Measurements from ENCODE around the gene C11orf52. TPM values are rescaled to one million over a fixed set of nuclear protein-coding genes. Genes with fewer than 3 reads are reported as not detected.

The C11orf52 gene
- total and polyA plus RNA-seq, 2 of the 13 experiments (the other 11 are each of a cell fraction or from before 2014, with no cell fraction given), result 7.4 to 11.0 TPM

DNA sequence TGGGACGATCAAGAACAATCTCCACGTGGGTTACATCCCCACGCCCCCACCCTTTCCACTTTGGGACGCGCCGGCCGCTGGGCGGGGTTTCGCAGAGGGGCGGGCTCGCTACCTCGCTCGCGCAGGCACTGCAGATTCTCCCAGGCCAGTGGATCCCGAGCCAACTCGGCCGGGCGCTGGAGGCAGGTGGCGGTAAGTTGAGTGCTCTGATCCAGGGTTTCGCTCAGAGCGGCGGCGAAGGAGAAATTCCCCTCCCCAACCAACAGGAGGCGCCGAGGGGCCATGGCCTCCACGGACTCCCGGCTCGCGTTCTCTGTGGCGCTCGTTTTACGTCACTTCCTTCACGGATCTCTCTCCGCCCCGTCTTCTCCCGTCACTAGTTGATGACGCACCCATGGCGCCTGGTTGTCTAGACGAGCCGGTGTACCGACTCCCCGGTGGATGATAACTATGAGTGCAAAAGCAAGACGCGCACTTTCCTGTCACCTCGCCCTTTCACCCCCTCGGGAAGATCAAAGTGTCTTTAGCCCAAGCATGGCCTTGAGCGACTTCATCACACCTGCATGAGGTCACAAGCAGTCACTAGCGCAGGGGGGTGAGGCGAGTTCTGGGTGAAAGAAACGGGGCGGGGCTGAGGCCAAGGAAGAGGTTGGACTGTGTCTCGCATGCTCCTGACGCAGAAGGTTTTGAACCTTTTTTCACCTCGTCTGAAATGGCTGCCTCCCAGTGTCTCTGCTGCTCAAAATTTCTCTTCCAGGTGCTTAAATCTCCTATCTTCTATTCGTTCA lies 39.7 kb upstream of the C11orf52 start, which contains the start of the genes CFAP68 and FDXACB1:
CFAP68 (plus strand) TSS at position 693 of the 788 bp plus-strand sequence; CDS start at position 713, 20 bp downstream.
FDXACB1 (minus strand) TSS at position 317 of the 788 bp plus-strand sequence; CDS start at position 284, 33 bp downstream.
- ATAC-seq, result peak; percentile 96
- 2% methylated on average over 28 of the region's 55 CpGs for WGBS (ENCODE audit: low lambda C conversion rate)
- H3K4me2 ChIP-seq (ENCODE audit: low read depth, low read length), result peak within 1 kb of the TSS; percentile 94
- peak within 1 kb of the TSS; percentile 78 to 83 (median 81) for H3K4me3 ChIP-seq (replicated peaks in 1 of 3; ENCODE audit: insufficient read depth in 1 of 3, low read depth in 2 of 3, low read length in 3 of 3)
- peak within 1 kb of the TSS; percentile 95 for H3K27ac ChIP-seq (ENCODE audit: extremely low read length, insufficient read depth, low read length)
- intact Hi-C loops (cut with micrococcal nuclease; ENCODE audit: unreplicated experiment) (loop anchor here (1.0 to 2.0 kb wide), 5 partner anchors 32 to 195 kb away; partner anchors contain the start of genes C11orf52, CRYAB, NKAPD1 and PIH1D2), in situ Hi-C loops (cut with HindIII; ENCODE audit: extremely low pct_ligation_motif_present, low pct_unique_long_range_greater_than_20kb) (loop anchor here (5.0 kb wide), 2 partner anchors 48 to 108 kb away; no protein-coding TSS in a partner anchor)
- H3K9me3 ChIP-seq (ENCODE audit: low read length), result no peaks in the 10 kb centered on the region
- H2AFZ ChIP-seq (ENCODE audit: low read length), result peak within 1 kb of the TSS; percentile 93
- no peaks in the 10 kb centered on the region for H4K20me1 ChIP-seq (ENCODE audit: insufficient read depth, low read length)
- DNase-seq (ENCODE audit: low spot score), result peak; percentile 97
- no TSS peak for BruUV-seq (replicated peaks)
- peaks cover 11% of the 10 kb centered on the region for H3K4me1 ChIP-seq (ENCODE audit: insufficient read depth, low read length)
- no peaks in the 10 kb centered on the region; a peak in 1 of 5 replicates for H3K27me3 ChIP-seq (ENCODE audit: control insufficient read depth in 1 of 2, insufficient read depth in 2 of 2, low read length in 2 of 2)
- ChIA-PET CTCF (ENCODE audit: low intra/inter-chr PET ratio, low total read pairs) (interaction anchor here (1.3 kb wide), 1 partner anchor 103 kb away, joined by 7 read pairs; no protein-coding TSS in a partner anchor), POLR2A (interaction anchor here (1.2 to 1.8 kb wide), 4 partner anchors 8 to 104 kb away, joined by 3 to 12 read pairs (median 4); partner anchors contain the start of gene ALG9)
- peak within 1 kb of the TSS; percentile 84 for H3K9ac ChIP-seq (ENCODE audit: insufficient read depth, low read depth, low read length)
- H3K36me3 ChIP-seq (replicated peaks in 1 of 2; ENCODE audit: control insufficient read depth in 1 of 2, insufficient read depth in 2 of 2, low read length in 2 of 2), result peaks cover 2 to 4% of the 10 kb centered on the region in 2 experiments; a peak in 2 of 5 replicates
- H3K79me2 ChIP-seq (ENCODE audit: insufficient read depth, low read length), result no peaks in the 10 kb centered on the region
- FAIRE-seq, result peak; percentile 96
- no peak for TF ChIP-seq LCORL (IDR thresholded peaks at IDR 0.05)
- peak; percentile 67; the same call in 1 of the 2 replicates for TF ChIP-seq LCORL (CRISPR knock-in tag; IDR thresholded peaks at IDR 0.05)
- no peak for TF ChIP-seq SMARCE1 (IDR thresholded peaks at IDR 0.05; ENCODE audit: borderline replicate concordance)
- TF ChIP-seq SAFB2 (CRISPR knock-in tag; IDR thresholded peaks at IDR 0.05; ENCODE audit: borderline replicate concordance, low read depth), result no peak; the same call in 1 of the 2 replicates
- TF ChIP-seq EHMT2 (IDR thresholded peaks at IDR 0.05; ENCODE audit: borderline replicate concordance, low read depth, low read length), result no peak; the same call in 1 of the 2 replicates
- TF ChIP-seq SNRNP70 (IDR thresholded peaks at IDR 0.05; ENCODE audit: low read depth, low read length), result no peak
- TF ChIP-seq, protein P1, sequence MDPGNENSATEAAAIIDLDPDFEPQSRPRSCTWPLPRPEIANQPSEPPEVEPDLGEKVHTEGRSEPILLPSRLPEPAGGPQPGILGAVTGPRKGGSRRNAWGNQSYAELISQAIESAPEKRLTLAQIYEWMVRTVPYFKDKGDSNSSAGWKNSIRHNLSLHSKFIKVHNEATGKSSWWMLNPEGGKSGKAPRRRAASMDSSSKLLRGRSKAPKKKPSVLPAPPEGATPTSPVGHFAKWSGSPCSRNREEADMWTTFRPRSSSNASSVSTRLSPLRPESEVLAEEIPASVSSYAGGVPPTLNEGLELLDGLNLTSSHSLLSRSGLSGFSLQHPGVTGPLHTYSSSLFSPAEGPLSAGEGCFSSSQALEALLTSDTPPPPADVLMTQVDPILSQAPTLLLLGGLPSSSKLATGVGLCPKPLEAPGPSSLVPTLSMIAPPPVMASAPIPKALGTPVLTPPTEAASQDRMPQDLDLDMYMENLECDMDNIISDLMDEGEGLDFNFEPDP (CRISPR knock-in tag; conservative IDR thresholded peaks at IDR 0.05), result no peak
- TF ChIP-seq ATF1 (CRISPR knock-in tag; IDR thresholded peaks at IDR 0.05), result peak; percentile 99
- no peak for TF ChIP-seq TCF7L2 (IDR thresholded peaks at IDR 0.05; ENCODE audit: low read depth, low read length)
- TF ChIP-seq U2AF1 (optimal IDR thresholded peaks at IDR 0.05; ENCODE audit: low read depth, low read length), result no peak
- peak; percentile 87; the same call in 2 of the 3 replicates for TF ChIP-seq MXI1 (IDR thresholded peaks at IDR 0.05; ENCODE audit: borderline replicate concordance, low read depth, low read length)
- TF ChIP-seq, protein P2, sequence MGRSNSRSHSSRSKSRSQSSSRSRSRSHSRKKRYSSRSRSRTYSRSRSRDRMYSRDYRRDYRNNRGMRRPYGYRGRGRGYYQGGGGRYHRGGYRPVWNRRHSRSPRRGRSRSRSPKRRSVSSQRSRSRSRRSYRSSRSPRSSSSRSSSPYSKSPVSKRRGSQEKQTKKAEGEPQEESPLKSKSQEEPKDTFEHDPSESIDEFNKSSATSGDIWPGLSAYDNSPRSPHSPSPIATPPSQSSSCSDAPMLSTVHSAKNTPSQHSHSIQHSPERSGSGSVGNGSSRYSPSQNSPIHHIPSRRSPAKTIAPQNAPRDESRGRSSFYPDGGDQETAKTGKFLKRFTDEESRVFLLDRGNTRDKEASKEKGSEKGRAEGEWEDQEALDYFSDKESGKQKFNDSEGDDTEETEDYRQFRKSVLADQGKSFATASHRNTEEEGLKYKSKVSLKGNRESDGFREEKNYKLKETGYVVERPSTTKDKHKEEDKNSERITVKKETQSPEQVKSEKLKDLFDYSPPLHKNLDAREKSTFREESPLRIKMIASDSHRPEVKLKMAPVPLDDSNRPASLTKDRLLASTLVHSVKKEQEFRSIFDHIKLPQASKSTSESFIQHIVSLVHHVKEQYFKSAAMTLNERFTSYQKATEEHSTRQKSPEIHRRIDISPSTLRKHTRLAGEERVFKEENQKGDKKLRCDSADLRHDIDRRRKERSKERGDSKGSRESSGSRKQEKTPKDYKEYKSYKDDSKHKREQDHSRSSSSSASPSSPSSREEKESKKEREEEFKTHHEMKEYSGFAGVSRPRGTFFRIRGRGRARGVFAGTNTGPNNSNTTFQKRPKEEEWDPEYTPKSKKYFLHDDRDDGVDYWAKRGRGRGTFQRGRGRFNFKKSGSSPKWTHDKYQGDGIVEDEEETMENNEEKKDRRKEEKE (IDR thresholded peaks at IDR 0.05), result no peak
- no peak for TF ChIP-seq TERF1 (CRISPR knock-in tag; IDR thresholded peaks at IDR 0.05)
- TF ChIP-seq ZFP36L1 (CRISPR knock-in tag; IDR thresholded peaks at IDR 0.05), result 0 out of 2 replicates have a peak, but pooled peaks have one; percentile 72
- peak; percentile 100 for TF ChIP-seq ZMYM4 (CRISPR knock-in tag; IDR thresholded peaks at IDR 0.05)
- no peak for TF ChIP-seq ZBTB7A (CRISPR knock-in tag; IDR thresholded peaks at IDR 0.05)
